Measurements from ENCODE around the gene MON2.

DNA sequence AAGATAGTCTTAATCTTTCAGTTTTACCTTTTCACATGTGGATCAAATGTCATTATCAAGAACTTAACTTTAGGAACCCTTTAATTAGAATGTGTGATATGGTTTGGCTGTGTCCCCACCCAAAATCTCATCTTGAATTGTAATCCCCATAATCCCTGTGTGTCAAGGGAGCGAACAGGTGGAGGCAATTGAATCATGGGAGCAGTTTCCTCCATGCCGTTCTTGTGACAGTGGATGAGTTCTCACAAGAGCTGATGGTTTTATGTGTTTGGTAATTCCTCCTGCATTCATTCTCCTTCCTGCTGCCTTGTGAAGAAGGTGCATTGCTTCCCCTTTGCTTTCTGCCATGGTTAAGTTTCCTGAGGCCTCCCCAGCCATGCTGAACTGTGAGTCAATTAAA lies 160.6 kb downstream of the MON2 start:
- TF ChIP-seq, protein P1, sequence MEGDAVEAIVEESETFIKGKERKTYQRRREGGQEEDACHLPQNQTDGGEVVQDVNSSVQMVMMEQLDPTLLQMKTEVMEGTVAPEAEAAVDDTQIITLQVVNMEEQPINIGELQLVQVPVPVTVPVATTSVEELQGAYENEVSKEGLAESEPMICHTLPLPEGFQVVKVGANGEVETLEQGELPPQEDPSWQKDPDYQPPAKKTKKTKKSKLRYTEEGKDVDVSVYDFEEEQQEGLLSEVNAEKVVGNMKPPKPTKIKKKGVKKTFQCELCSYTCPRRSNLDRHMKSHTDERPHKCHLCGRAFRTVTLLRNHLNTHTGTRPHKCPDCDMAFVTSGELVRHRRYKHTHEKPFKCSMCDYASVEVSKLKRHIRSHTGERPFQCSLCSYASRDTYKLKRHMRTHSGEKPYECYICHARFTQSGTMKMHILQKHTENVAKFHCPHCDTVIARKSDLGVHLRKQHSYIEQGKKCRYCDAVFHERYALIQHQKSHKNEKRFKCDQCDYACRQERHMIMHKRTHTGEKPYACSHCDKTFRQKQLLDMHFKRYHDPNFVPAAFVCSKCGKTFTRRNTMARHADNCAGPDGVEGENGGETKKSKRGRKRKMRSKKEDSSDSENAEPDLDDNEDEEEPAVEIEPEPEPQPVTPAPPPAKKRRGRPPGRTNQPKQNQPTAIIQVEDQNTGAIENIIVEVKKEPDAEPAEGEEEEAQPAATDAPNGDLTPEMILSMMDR (IDR thresholded peaks at IDR 0.05), result no peak
- TF ChIP-seq POLR2A (IDR thresholded peaks at IDR 0.05), result no peak

All from body of pancreas (tissue), 4 donors.